Stimulated activated CD4-positive, alpha-beta T cell treated with anti-CD3 and anti-CD28 coated beads, Interleukin-15, amount 100 ng/mL, for 1 hour (primary cell): Measurements from ENCODE around the gene COX4I2.
"Not testable (repeated sequence)": the region's sequence is repeated elsewhere in the genome, so short reads cannot be mapped to it uniquely, and the experiment has no call there.

ENCODE experiments used
- DNase-seq, 2 donors: peaks; one replicate each; pipeline ENCODE4 v3.0.0-alpha.2; 2020; ENCODE audit warnings: low read depth in 1 of 2, low spot score in 1 of 2

The COX4I2 gene

DNA sequence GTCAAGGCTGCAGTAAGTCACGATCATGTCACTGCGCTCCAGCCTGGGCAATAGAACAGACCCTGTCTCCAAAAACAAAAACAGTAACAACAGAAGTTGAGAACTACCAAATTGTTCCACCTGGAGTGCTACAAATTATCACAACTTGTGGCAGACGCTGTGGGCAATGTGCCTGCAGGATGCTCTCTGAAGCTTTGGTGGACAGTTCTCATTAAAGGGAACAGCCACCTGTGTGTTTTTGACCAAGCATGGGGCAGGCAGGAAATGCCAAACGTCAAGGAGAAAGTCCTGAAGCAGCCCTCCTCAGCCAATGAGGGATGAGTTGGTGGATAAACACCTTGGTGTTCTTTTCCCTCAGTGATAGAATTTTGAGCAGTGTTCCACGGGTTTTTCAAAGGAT lies 15.8 kb downstream of the COX4I2 start:
- DNase-seq, result no peak

DNA sequence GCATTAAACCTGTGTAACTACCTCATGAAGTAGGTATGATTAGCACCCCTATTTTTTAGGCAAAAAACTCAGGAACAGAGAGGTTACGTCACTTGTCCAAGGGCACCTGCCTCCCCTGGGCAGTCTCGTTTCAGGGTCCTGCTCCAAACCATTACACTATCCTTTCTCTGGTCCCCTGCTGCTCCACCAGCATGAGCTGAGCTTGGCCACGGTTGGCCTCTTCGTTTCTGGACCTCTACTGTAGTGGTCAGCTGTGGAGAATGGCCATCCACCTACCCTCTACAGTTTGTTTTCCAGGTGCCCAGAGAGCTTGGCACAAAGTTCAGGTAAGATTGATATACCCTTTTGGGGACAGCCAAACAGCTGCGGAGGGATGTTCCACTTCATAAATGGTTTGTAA lies 16.8 kb downstream of the COX4I2 start:
- DNase-seq, result no peak

DNA sequence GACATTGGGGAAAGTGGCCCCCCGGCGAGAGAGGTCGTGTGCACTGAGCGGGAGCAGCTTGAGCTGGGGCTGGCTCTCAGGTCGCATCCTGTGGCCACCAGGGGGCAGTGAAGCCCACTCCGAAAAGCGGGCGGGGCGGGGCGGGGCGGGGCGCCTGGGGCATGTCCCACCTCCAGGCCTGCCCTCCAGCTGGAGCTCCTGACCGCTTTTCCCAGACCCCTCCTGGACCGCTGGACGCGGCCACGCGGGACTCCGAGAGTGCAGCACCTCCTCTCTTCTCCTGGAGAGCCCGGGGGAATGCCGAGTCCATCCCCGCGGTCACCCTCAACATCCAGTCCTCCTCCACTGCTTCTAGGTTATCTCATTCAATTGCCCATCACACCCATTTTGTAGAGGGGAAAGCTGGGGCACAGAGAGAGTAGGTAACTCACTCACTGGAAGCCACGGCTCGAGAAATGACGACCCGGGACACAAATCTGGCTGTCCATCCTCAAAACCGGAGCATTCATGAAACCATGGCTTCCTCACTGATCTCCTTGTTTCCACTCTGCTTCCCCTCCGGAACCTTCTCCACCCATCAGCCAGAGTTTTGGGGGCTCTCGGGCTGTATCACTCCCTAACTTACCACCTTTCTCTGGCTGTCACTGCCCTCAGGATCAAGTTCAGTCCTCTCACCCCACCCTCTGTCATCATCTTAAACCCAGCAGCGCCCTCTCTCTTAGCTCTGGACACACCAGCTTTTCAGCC lies 24.1 kb downstream of the COX4I2 start:
- peak; percentile 67 to 69 for DNase-seq

DNA sequence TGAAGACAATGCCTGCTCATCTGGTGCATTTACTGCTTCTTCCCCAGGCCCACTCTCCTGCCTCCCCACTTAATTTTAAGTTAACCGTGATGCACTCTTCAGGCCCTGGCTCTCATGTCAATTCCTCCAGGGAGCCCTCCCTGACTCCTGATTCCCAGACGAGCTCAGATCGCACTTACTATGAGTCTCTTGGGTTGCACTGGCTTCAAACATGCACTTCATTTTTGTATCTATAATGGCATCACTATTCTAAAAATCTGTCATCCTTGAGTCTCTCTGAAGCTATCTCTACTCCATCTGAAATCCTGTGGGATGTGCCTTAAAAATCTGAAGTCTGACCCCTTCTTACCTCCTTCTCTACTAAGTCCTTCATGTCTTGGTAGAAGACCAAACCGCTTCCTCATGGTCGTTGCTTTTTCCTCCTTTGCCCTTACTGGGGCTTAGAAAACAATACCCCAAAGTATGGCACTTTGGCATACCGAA lies 24.7 kb downstream of the COX4I2 start:
- no peak for DNase-seq

DNA sequence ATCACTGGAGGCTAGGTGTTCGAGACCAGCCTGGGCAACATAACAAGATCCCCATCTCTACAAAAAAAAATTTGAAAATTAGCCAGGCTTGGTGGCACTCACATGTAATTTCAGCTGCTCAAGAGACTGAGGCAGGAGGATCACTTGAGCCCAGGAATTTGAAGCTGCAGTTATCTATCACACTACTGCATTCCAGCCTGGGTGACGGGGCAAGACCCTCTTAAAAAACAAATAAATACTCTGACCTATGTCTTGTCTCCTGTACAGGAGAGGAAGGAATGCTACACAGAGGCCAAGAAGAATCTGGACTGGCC lies 25.8 kb downstream of the COX4I2 start:
- DNase-seq, result no peak

DNA sequence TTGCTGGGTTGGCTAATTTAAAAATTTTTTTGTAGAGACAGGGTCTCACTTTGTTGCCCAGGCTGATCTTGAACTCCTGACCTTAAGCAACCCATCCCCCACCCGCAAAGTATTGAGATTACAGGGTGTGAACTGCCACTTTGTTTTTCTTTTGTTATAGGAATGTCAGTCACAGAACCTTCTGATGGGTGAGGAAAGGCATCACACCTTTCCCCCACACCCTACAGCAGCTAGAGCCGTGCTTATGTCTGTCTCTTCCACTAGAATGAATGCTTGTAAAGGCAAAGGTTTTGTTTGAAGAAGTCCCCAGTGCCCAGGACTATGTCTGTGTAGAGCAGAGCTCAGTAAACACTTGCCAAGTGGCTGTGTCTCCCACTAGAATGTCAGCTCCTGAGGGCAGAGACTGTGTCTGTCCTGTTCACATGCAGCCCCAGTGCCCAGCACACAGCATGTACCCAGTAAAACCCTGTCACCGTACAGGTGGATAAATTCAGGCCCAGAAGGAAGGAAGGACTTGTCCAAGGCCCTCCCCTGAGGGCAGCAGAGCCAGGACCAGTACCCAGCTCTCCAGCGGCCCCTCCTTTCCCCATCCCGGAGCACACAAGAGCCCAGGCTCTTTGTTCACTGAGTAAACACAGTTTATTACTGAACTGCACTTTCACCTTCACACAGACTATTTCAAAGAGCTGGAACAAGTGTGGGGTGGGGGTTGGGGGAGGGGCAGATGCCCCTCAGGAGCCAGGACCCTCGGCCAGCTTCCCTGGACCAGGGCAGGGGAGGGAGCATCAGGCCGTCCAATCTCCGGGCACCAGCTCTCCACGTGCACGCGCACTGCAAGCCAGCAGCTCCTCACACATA lies 26.4 kb downstream of the COX4I2 start:
- no peak for DNase-seq

DNA sequence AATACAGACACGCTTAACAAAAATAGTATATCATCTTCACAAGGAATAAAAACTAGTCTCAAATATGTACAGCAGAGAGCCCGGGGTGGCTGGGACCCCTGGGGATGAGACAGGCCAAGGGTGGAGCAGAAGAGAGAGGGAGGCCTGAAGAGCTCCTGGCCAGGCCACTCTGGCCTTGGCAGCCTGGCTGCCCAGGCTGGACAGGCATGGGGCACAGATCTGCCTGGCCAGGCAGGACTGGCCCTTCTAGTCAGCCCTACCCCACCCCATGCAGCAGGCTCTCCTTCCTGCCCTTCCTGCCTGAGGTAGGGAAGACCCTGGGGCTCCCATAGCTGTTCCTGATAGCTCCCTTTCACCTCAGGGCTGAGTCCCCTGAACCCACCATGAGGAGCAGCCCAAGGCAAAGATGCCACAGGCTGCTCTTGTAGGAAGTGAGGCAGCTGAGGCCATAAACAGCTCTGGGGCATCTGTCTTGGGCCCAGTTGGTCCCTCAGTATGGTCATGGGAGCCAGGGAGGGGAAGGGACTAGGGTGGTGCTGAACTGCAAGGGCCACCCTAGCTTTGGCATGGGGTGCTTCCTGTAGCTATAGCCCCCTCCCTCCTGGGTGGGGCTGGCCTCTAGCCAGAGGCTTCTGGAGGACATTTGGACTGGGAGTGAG lies 27.1 kb downstream of the COX4I2 start:
- DNase-seq, result no peak

DNA sequence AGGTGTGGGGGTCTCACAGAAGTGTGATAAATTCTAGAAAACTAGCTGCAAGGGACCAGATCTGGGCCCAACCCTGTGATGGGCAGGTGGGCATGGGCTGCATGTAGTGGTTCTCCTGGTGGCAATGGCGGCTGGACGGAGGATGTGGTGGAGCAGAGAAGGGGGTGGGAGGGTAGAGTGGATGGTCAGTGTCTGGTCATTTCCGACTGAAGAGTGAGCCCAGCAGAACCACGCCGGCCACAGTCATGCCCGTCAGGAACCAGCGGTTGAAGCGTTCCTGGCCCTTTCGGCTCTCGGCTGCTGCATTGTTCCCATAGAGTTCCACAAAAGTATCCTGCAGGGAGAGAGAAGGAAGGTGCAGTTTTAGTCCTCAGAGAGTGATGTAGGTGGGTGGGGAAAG lies 28.0 kb downstream of the COX4I2 start:
- DNase-seq, result no peak

DNA sequence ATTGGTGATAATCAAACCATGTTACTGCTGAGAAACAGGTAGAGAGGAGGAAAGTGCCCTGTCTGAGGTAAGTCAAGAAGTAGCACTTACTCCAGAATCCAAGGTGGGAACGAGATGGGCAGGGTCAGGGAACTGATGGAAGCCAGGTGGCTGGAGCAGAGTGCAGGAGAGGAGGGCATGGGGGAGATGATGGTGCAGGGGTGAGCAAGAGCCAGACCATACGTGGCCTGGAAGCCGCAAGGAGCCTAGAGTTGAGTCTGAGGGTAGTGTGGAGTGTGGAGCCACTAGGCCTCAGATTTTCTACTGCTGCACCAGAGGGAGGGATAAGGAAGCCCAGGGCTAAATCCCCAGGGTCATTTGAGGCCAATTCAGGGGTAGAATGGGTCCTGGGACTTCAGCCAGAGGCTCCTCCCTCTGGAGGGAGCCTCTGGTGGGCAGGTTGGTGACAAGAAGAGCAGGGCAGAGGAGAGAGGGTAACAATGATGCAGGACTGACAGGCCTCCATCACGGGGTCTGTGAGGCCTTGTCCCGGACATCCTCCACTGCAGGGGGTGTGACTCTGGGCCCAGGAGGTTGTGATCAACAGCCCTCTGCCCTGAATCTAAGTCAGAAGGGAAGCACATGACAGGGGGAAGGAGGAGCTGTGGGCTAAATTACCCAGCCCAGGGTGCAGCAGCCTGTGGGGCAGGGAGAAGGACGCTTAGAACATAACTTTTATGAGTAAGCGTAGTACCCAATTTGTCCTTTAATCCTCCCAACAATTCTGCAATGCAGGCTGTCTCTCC lies 28.7 kb downstream of the COX4I2 start:
- DNase-seq, result no peak

DNA sequence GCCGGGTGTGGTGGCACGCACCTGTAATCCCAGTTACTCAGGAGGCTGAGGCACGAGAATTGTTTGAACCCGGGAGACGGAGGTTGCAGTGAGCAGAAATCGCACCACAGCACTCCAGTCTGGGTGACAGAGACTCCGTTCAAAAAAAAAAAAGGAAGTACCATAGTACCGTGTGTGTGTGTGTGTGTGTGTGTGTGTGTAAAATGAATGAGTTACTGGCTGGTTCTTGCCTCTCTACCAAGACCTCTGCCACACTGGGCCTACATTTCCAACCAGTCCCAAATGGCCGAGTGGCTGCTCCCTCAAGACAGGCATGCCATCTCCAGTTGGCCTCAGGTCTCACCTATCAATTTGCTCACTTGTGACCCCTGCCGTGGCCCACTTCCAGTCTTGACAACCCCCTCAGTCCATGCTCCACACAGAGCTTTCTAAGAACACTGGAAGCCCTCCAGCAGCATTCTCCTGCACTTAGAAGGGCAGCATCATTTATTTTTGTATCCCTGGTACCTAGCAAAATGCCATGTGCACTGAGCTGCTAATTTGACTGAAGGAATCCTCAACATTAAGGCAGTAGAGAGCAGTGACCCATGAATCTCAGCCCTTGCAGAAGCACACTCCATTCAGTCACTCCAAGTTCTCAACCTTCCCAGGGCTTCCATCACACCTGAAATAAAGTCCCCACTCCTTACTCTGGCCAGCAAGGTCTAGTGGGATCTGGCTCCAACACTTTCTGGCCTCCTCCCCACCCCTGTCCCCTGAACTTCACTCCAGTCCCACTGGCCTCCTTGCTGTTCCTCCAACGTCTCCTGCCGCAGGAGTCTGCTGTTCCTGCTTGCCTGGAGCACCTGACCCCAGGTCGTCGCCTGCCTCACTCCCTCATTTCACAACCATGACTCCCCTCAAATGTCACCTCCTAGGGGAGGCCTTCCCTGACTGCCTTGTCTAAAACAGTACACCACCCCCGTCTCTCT lies 29.9 kb downstream of the COX4I2 start:
- DNase-seq, result no peak

DNA sequence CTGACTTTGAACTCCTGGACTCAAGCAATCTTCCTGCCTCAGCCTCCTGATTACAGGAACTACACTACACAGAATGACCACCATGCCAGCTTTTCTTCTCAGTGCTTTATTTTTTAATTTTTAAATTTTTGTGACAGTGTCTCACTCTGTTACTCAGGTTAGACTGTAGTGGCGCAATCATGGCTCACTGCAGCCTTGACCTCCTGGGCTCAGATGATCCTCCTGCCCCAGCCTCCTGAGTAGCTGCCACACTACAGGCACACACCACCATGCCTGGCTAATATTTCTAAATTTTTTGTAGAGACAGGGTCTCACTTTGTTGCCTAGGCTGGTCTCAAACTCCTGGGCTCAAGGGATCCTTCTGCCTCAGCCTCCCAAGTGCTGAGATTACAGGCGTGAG lies 31.2 kb downstream of the COX4I2 start:
- not testable (repeated sequence) for DNase-seq

DNA sequence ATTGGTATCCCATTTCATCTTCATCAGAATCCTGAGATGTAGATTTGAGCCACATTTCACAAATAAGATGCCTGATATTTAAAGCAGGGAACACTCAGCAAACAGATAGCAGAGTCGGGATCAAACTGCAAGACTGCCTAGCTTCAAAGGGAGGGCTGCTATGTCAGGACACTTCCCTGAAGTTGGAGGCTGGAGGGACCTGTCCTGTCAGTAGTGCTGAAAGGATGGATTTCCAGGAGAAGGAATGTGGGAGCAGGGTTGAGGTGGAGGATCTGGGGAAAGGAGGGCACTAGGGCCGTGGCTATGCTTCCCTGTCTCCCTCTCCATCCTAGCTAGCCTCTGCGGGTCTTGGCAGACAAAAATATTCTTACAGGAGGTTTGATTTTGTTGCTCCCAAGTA lies 32.2 kb downstream of the COX4I2 start:
- no peak for DNase-seq

DNA sequence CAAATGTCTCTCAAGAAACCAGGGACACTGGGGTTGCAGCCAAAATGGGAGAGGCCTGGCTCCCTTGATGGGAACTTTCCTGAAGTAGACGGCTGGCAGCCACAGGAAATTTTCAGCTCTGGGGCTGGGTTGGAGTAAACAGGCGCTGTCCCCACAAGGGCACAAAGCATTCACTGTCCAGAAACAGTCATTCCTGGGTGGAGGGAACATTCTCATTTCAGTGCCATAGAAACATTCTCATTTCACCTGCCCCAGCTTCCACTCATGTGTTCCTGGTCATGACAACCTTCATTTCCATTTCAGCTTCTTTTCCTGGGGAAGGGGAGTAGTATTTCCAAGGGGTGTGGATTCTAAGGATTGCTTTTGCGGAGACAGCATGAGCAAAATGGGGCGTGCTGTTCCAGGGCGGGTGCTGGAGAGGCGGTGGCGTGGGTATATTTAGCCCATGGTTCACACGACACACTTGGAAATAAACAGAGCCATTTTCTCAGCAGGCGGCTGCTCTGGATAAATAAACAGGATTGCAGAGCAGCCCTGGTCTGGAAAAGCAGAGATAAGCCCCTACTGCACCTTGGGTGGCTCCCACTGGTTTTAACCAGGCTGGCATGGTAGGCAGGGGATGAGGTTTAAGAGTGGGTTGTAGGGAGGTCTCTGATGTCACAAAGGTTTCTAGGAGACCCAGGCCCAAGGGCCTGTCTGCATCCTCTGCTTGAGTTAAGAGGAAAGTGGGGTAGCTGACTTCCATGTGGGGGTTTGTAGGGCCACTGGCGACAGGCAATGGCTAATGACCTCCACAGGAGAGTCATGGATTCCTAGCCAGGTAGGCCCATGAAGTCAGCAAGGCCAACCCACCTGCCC lies 32.9 kb downstream of the COX4I2 start:
- no peak for DNase-seq

DNA sequence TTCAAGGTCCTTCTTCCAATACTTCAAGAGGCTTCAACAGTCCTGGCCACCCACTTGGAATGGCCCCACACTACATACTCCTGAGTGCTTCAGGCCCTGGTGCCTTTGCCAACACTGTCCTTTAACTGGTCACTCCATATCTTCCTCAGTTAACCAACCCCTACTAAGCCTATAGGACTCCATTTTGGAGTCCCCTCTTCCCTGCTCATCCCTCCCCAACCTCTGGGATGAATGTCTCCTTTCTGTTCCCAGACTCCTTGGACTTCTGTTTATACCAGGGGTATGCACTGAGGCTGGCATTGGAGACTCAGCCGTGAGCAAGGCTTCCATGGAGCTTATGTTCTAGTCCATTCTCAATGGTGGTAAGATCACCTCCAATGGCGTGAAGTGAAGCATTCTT lies 33.6 kb downstream of the COX4I2 start:
- DNase-seq, result no peak

DNA sequence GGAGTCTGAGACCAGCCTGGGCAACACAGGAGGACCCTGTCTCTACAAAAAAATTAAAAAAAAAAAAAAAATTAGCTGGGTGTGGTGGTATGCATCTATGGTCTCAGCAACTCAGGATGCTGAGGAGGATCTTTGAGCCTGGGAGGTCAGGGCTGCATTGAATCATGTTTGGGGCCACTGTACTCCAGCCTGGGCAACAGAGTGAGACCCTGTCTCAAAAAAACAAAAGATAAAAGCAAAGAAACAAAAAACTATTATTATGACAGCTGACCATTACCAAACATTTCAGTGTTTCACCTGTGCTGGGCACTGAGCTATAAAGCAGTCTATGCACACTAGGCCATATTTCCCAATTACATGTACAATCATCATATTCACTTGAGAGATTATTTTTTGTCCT lies 35.7 kb downstream of the COX4I2 start:
- DNase-seq, result no peak

DNA sequence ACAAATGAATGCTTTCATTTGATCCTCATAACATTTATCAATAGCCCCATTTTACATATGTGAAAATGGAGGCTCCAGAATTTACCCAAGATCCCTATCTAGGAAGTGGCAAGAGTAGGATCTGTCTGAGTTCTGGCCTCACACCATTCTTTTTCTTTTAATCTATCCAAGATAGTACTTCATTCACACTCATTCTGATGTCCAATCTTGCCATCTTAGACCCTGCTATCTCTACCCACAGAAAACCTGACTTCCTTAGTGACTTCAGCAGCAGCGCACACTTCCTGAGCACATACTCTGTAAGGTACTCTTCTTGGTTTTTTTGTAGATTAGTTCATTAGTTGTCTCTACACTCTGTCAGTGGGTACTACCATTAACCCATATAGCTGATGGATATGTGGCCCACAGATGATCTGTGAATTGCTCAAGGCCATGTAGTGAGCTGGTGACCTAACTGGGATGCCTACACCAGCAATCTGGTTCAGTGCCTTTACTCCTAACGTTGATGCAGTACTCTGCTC lies 36.3 kb downstream of the COX4I2 start:
- DNase-seq, result no peak

DNA sequence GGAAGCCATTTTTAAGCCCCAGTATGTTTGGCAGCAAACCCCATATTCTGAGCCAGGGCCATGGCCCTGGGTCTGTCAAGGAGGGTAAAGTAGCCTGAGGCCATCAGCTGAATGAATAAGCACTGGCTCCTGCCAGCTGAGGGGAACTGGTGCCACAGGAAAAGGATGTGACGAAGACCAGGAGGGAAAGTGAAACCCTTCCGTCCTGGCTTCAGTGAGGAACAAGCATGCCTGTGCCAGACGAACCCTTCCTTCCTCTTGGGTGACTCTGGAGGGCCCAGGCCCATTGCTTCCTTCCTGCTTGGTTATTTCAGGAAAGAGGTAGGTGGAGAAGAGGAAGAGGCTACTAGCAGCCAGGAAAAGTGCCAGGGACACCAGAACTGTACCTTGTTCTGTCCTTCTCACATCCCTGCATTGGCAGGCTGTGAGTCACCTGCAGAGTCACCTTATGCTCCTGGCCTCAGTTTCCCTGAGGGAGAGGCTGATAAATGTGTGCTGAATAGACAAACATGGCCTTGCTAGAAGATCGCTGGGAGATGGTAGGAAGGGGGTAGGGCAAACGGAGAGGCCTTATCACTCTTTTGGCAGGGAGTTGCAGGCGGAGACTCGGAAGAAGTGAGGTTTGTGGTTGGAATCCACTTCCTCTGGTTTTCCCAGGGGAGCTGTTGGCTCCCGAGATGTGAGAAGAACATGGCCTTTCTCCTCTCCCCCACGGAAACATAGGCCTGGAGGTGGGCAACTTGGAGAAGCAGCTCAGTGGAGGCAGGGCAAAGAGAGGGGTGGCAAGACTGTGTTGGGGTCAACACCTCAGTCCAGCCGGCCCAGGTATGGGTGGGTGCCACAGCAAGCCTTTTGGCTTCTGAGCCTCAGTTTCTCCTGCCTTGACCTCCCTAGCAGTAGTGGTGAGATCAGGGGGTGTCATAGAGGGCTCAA lies 37.4 kb downstream of the COX4I2 start:
- peak; percentile 14 to 39 for DNase-seq
